HG02884 (cell line): ENCODE results near the gene TIMM23B.
A peak's percentile ranks its signal among the peaks of the same experiment; 100 is the strongest.
"Not testable (repeated sequence)": the region's sequence is repeated elsewhere in the genome, so short reads cannot be mapped to it uniquely, and the experiment has no call there.

Source experiments
- ATAC-seq: cut with Tn5 transposase; IDR thresholded peaks from one replicate; pipeline ENCODE4 v1.9.1; 2021; ENCODE audit warnings: mild to moderate bottlenecking, moderate library complexity; ENCODE audit not compliant: unreplicated experiment

The TIMM23B gene, protein sequence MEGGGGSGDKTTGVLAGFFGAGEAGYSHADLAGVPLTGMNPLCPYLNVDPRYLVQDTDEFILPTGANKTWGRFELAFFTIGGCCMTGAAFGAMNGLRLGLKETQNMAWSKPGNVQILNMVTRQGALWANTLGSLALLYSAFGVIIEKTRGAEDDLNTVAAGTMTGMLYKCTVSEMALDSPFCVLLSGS

DNA sequence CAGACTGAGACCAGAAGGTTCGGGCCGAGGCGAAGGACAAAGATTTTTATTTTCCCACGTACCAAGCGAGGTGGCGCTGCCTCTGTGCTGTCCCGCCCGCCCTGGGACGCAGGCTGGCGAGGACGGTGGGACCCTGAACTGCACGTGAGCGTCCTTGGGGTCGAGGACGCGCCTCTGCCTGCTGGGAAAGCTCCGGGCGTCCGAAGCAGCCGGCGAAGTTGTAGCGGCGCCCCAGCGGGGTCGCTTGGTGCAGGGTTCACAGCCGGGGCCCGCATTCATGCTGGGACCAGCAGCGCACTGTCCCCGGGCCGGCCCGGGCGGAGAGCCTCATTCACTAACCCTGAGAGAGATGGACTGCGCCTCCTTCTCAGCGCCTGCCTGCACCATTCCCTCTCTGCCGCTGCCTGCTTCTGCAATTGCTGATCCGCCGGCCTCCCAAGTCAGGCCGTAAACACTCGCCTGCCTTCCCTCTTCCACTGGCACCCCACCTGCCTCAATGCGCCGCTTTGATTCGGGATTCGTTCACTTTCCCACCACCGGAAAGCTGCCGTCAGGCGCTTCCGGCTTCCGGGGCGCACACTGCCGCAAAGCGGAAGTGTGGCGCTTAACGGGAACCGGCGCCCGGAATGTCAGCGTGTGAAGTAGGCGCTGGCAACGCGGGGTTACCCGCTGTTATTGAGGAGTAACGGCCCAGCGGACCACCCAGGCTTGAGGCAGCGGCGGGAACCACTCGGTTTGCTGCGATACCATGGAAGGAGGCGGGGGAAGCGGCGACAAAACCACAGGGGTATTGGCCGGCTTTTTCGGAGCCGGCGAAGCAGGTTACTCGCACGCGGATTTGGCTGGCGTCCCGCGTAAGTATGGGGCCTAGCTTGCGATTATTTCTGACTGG is at the start of gene TIMM23B, which contains the start of gene PARG:
TIMM23B (plus strand) TSS at position 607 of the 892 bp plus-strand sequence; CDS start at position 749, 142 bp downstream.
PARG (minus strand) TSS at position 581 of the 892 bp plus-strand sequence; CDS start at position 279, 302 bp downstream.
- peak; percentile 62 for ATAC-seq

DNA sequence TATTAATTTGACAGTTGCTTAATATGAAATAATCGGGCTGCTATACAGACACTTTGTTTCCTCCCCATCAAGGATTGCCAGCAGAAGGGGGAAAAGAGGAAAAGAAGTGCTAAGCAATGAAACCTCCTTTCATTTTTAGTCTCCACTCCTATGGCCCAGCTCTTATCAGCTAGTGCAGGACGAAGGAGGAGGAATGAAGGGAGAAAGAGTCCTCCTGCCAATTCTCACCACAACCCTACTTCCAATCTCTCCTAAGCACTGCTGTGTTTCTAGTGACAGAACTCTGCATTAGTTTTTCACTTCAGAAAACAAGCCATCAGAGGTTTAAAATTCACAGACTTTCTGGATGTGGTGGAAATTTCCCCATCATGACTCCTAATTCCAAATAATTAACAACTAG is 41.9 kb upstream of the TIMM23B start:
- ATAC-seq = not testable (repeated sequence)

DNA sequence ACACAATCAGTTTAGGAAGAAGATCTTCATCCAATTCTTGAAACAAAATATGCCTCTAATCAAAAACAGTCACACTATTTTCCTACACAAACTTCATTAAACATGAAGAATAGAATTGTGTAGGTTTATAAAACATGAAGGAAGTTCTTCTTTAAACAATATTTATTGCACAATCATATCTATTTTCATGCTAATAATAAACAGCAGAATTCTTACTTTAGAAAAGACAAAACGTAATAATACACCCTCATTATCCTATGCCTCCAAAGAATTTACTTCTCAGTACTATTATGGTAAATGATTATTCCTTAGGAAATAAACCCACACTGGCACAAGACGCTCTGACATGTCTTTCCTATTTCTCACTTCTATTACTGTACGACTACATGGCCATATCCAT is 41.4 kb upstream of the TIMM23B start:
- ATAC-seq = not testable (repeated sequence)

DNA sequence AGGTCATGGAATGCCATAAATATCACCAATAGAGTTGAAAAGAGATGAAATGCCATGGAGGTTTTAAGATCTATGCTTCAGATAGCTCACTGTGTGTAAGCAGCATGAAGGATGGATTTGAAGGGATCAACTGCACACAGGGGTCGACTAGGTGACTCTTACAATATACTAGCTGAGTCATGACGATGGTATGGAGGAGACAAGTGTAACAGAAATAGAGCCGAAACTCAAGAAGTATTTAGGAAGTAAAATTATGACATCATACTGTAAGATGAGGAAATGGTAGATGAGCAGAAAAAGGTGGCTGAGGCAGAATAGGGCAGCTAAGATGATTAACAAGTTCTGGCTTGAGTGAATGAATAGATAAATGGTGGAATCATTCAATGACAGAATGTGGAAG is 38.0 kb upstream of the TIMM23B start:
- ATAC-seq = not testable (repeated sequence)

DNA sequence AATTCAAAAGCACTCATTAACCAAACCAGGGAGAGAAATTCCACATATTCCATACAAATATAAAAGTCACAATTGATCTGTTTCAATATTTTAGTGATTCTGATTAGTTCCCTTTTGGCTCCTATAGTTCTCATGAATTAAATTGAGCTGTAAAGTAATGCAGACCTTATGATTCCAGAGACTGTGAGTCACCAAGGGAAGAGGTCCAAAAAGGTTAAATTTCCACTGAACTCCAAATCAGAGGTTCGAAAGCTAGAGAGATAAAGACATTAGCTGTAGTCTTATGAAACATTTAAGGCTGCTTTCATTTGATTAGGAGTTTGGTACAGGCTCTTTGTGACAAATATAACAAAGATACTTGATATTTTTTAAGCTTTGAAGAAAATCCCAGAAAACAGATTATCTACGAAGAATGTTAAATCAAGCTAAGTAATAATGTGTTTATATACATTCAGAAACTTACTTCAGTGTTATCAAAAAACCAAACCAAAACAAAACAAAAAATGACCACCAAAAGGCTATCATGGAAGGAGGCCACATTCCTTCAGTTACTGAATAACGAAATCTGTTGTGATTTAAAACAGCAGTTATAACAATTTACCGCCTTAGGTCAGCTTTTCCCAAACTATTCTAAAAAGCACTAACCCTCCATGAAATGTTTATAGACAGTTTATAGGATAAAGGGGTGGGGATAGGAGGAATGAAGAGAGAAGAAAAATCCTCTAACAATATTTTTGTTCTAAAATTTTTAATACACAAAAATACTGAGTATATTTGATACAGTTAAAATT is 33.4 kb upstream of the TIMM23B start:
- ATAC-seq = not testable (repeated sequence)

DNA sequence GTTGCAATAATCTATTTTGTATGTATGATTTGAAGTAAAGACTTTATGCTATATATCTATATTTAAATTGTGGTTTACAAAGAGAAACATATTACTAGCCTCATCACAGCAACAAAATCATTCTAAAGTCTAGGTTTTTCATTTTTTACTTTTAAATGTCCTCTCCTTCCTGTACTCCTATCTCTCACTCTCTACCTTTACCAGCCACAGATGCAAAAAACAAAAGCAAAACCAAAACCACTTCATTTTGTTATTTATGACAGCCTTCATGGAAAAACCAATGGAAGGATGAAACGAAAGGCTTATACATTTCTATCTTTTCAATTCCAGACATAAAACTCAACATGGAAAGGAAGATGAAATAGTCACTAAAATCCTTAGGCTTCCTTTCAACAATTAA is 31.6 kb upstream of the TIMM23B start:
- ATAC-seq = not testable (repeated sequence)

DNA sequence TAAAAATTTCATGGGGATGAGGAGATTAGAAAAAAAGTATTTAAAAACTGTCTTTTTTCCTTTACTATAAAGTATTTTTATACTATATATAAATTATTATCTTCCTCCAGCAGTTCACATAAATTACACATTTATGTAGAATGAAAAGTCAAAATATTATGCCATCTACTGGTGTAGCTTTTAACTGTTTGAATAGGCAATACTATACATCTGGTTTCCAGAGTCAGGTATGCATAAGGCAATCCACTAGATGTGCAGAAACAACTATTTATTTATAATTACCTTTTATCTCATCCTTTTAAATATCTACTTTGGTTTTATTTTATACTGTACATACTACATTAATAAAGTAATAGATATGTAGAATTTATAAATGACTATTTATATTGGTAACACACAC is 25.4 kb upstream of the TIMM23B start:
- not testable (repeated sequence) for ATAC-seq

DNA sequence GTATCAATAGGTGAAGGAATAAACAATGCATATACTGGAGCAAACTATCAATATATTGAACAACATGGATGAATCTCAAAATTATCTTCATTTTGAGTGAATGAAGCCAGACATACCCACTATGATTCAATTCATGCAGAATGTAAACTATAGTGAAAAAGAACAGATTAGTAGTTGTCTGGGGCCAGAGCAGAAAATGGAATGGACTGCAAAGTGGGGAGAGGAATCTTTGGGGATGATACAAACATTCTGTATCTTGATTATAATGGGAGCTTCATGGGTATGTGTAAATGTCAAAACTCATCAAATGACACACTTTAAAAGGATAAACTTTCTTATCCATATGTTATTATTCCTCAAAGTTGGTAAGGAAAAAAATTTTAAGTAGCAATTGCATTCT is 23.9 kb upstream of the TIMM23B start:
- ATAC-seq = not testable (repeated sequence)

DNA sequence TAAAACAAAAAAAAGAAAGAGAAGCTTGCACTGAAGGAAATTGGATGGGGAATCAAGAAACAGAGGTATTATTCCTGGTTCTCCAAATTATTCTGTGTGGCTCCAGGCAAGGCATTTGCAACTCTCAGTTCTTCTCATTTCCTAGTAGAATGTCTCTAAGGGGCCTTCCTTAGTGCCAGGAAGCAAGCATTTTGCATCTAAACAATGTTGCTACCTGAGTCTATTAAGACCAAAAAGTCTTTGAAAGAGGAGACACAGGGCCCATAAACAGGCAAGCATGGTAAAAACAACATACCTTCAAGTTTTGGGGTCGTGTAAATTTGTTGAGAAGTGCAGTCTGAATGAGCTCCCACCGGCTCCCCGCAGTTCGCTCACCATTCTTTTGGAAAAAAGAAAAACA is 19.8 kb upstream of the TIMM23B start:
- ATAC-seq = not testable (repeated sequence)

DNA sequence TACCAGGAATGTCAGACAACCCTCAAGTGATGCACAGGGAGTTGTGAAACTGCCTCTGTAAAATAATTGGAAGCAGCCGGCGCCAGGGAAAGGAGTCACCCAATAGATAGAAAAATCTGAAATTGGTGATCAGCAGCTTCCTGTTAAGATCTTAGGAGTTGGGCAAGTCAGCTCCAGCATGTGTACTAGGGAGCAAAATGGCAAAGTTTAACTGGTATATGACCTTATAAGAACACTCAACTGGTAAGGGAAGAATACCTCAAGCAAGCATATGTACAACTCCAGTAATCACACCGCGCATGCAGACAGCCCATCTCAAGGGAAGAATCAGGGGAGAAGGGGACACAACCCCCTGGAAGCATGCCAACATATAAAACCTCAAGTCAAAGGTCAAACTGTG is 18.3 kb upstream of the TIMM23B start:
- not testable (repeated sequence) for ATAC-seq

DNA sequence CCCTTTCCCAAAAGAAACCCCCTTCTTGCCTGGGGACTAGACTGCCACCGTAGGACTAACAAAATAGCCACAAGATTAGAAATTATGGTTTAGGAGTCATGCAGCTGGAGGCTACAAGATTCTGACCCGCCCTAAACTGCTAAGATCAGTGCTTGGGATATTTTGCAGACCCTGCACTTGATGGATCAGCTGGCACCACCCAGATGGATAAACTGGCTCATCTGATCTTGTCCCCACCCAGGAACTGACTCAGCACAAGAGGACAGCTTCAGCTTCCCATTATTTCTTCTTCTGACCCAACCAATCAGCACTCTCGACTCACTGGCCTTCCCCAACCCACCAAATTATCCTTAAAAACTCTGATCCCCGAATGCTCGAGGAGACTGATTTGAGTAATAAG is 10.6 kb upstream of the TIMM23B start:
- ATAC-seq = not testable (repeated sequence)

DNA sequence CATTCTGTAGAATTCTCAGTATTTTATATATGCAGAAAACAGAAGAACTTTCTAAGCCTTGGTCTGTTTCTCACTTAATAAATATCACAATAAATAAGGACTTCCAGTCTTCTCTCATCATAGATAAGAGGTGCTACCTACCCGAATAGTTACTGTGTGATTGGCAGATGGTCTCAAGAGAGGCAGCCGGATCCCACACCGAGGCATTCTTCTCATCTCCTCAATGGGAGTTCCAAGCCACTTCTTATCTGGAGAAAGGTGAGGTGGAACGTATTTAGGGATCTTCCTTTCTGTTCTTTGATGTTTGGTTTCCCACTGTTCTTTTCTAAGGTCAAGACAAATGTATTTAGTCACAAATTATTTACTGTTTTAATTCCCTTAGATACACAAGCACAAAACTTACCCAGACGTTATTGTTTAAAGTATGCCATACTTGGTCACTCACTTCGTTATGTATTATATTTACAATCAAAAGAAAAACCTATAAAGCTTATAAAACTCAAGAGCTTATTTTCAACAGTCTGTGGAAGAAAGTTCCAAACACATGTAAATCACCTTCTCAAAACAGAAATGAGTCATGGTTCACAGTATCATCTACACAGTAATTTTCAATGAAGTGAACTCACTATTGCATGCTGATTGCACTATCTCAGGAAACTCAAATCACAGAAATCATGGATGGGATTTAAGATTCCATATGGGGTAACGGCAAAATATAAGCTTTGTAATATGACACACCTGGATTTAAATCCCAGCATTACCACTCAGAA is 9.7 kb upstream of the TIMM23B start:
- not testable (repeated sequence) for ATAC-seq

DNA sequence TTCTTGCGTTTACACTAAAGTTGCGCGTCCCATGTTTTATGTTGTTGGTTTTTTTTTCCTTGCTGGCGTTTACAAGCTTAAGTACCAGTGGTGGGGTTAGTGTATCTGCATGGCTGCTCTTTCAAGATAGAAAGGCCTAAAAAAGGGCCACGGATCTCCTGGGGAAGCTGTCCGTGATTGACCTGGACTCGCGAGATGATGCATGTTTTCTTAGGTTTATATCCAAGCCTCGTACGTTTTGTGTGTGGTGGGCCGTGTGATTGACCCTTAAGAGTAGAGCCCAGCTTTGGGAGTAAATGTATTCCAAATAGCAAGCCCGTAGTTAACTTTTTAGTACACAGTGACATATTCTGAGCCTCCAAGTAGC is 469 bp downstream of the TIMM23B start:
- not testable (repeated sequence) for ATAC-seq

DNA sequence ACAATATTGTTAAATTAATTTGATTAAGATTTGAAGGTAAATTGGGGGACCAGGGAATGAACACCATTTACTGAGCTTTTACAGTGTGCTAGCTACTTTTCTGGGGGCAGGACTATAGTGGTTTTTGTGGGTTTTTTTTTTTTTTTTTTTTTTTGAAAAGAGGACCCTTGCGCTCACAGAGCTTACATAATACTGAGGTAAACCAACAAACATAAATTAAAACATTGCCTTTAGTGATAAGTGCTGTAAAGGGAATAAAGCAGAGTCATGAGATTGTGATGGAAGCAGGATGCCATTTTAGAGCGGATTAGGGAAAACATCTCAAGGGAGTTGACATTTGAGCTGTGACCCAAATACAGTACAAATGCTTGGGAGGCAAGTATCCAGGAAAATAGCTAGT is 1.8 kb downstream of the TIMM23B start:
- not testable (repeated sequence) for ATAC-seq

DNA sequence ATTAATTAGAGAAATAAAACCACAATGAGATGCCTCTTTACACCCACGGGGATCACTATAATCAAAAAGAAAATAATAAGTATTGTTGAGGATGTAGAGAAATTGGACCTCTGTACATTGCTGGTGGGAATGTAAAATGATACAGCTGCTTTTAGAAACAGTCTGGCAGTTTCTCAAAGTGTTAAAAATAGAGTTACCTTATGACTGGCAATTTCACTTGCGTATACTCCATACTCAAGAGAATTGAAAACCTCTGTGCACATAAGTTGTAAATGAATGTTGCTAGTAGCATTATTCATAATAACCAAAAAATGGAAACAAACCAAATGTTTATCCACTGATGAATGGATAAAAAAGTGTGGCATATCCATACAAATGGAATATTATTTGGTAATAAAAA is 6.3 kb downstream of the TIMM23B start:
- ATAC-seq = peak; percentile 79

DNA sequence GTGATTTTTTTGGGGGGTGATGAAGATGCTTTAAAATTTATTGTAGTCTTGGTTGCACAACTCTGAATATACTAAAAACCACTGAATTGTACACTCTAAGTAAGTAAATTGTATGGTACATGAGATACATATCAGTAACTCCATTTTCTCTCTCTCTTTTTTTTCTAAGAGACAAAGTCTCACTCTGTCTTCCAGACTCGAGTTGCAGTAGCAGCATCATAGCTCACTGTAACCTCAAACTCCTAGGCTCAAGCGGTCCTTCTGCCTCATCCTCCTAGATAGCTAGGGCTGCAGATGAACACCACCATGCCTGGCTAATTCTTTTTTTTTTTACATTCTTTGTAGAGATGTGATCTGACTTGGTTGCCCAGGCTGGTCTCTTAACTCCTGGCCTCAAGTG is 6.9 kb downstream of the TIMM23B start:
- ATAC-seq = not testable (repeated sequence)

DNA sequence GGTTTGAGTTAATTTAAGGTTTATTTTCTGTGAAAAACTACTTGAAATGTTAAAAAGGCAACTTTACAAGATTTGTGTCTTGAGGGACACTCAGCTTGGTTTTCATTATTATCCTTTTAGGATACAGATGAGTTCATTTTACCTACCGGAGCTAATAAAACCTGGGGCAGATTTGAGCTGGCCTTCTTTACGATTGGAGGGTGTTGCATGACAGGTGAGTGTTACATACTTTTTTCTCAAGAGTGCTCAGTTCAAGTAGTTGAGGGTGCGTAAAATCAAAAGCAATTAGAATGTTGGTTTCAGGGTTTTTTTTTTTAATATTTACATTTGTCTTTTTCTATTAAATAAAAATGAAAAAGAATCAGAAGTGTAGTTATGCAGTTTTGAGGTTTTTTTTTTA is 10.2 kb downstream of the TIMM23B start:
- ATAC-seq = not testable (repeated sequence)

DNA sequence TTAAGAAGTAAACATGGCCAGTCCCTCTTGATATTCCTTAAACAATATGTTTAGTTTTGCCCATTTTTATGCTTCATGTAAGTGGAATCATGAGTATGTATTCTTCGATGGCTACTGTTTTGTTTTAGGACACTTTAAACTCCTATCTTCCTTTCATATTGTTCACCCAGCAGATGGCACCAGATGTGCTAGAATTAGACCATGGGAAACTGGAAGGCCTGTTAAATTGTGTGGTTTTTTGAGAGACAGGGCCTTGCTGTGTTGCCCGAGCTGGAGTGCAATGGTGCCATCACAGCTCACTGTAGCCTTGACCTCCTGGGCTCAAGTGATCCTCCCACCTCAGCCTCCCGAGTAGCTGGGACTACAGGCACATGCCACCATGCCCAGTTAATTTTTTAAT is 11.3 kb downstream of the TIMM23B start:
- not testable (repeated sequence) for ATAC-seq

DNA sequence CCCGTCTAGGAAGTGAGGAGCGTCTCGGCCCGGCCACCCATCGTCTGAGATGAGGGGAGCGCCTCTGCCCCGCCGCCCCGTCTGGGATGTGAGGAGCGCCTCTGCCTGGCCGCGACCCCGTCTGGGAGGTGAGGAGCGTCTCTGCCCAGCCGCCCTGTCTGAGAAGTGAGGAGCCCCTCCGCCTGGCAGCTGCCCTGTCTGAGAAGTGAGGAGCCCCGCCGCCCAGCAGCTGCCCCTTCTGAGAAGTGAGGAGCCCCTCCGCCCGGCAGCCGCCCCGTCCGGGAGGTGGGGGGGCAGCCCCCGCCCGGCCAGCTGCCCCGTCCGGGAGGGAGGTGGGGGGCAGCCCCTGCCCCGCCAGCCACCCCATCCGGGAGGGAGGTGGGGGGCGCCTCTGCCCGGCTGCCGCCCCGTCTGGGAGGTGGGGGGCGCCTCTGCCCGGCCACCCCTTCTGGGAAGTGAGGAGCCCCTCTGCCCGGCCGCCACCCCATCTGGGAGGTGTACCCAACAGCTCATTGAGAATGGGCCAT is 28.5 kb downstream of the TIMM23B start:
- not testable (repeated sequence) for ATAC-seq

DNA sequence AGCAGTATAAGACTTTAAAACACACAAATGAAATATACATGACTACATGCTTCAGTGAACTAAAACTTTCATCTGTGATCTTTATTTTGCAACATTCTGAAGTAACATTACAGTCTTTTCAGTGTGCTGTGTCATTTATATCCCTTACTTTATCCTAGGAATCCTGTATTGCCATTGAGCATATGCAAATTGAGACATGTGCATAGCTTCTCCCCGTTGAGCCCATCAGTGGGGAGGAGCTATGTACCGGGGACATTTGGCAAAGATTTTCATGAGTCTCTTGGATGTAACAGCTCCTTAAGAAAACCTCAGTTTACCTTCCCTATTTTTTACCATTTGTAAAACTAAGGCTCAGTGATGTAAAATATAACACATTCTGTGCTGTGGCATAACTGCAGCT is 29.6 kb downstream of the TIMM23B start:
- not testable (repeated sequence) for ATAC-seq
